Measurements from ENCODE around the gene AGK.
"Not testable (repeated sequence)": the region's sequence is repeated elsewhere in the genome, so short reads cannot be mapped to it uniquely, and the experiment has no call there.

AGK gene

GRCh38 chr7:141679014-141679413 lies 127.8 kb downstream of the AGK start:
- DNase-seq (ENCODE audit: low read depth in 2 of 2) = no peak

- DNase-seq (ENCODE audit: low read depth in 2 of 2) = no peak
Measured at GRCh38 chr7:141685285-141686023, 134.2 kb downstream of the AGK start.

GRCh38 chr7:141686074-141686473 lies 134.9 kb downstream of the AGK start:
- DNase-seq (ENCODE audit: low read depth in 2 of 2) = no peak

GRCh38 chr7:141686670-141687069 lies 135.5 kb downstream of the AGK start:
- no peak for DNase-seq (ENCODE audit: low read depth in 2 of 2)

GRCh38 chr7:141688043-141688442 lies 136.8 kb downstream of the AGK start:
- DNase-seq (ENCODE audit: low read depth in 2 of 2) = no peak

GRCh38 chr7:141689072-141689825 lies 138.0 kb downstream of the AGK start:
- DNase-seq (ENCODE audit: low read depth in 2 of 2) = not testable (repeated sequence)

GRCh38 chr7:141691540-141691939 lies 140.3 kb downstream of the AGK start:
- no peak for DNase-seq (ENCODE audit: low read depth in 2 of 2)

GRCh38 chr7:141691961-141692360 lies 140.8 kb downstream of the AGK start:
- no peak for DNase-seq (ENCODE audit: low read depth in 2 of 2)

GRCh38 chr7:141693082-141693481 lies 141.9 kb downstream of the AGK start:
- DNase-seq (ENCODE audit: low read depth in 2 of 2) = no peak

GRCh38 chr7:141695803-141696289 lies 144.6 kb downstream of the AGK start:
- no peak for DNase-seq (ENCODE audit: low read depth in 2 of 2)

GRCh38 chr7:141696348-141696747 lies 145.1 kb downstream of the AGK start:
- DNase-seq (ENCODE audit: low read depth in 2 of 2) = no peak

- no peak for DNase-seq (ENCODE audit: low read depth in 2 of 2)
Measured at GRCh38 chr7:141697211-141697871, 146.1 kb downstream of the AGK start.

- no peak for DNase-seq (ENCODE audit: low read depth in 2 of 2)
Measured at GRCh38 chr7:141698247-141699015, 147.2 kb downstream of the AGK start.

- no peak for DNase-seq (ENCODE audit: low read depth in 2 of 2)
Measured at GRCh38 chr7:141699860-141700259, 148.7 kb downstream of the AGK start.

- DNase-seq (ENCODE audit: low read depth in 2 of 2) = no peak
Measured at GRCh38 chr7:141700296-141700847, 149.2 kb downstream of the AGK start.

GRCh38 chr7:141700848-141701371 lies 149.7 kb downstream of the AGK start:
- no peak for DNase-seq (ENCODE audit: low read depth in 2 of 2)

- peak; percentile 36 to 48 for DNase-seq (ENCODE audit: low read depth in 2 of 2)
Measured at GRCh38 chr7:141701489-141702046, 150.4 kb downstream of the AGK start.

- peak; percentile 9 to 27 for DNase-seq (ENCODE audit: low read depth in 2 of 2)
Measured at GRCh38 chr7:141702047-141702567, 150.9 kb downstream of the AGK start, which contains the start of gene DENND11. Gene DENND11, minus strand, starts transcription at chr7:141702166. Its CDS starts 13 bp downstream, at chr7:141702153.

- DNase-seq (ENCODE audit: low read depth in 2 of 2) = no peak
Measured at GRCh38 chr7:141702892-141703291, 151.7 kb downstream of the AGK start.

- no peak for DNase-seq (ENCODE audit: low read depth in 2 of 2)
Measured at GRCh38 chr7:141704112-141704511, 152.9 kb downstream of the AGK start.

All from stimulated activated CD8-positive, alpha-beta memory T cell treated with anti-CD3 and anti-CD28 coated beads, Interleukin-7, amount 100 ng/mL, for 1 hour (primary cell).